ENCODE results near the gene RND2. TPM values are rescaled to one million over a fixed set of nuclear protein-coding genes. Genes with fewer than 3 reads are reported as not detected.

The RND2 gene
- total RNA-seq, 2 donors from 2014 or later = 36.1 to 55.5 TPM

- Mint-ChIP-seq H3K4me1 (peaks cover 19% of the 10 kb centered on the region), H3K4me3 (peak overlapping the region; percentile 98), H3K36me3 (ENCODE audit: low read depth) (peaks cover 40% of the 10 kb centered on the region), H3K27me3 (ENCODE audit: insufficient read depth) (no peaks in the 10 kb centered on the region), H3K9me3 (no peaks in the 10 kb centered on the region), H3K27ac (peak overlapping the region; percentile 71)
- Histone ChIP-seq H3K27ac (ENCODE audit: low read depth, low read length) (peak overlapping the region; percentile 24), H3K27me3 (ENCODE audit: control insufficient read depth, insufficient read depth, low read length, poor library complexity, severe bottlenecking) (no peaks in the 10 kb centered on the region), H3K36me3 (ENCODE audit: control insufficient read depth, insufficient read depth, low read length) (peaks cover 45% of the 10 kb centered on the region), H3K4me3 (ENCODE audit: low read length) (peak overlapping the region; percentile 93), H3K9me3 (ENCODE audit: control insufficient read depth, low read length) (no peaks in the 10 kb centered on the region), H3K9ac (ENCODE audit: extremely low read depth, low read length, poor library complexity, severe bottlenecking) (no peak overlapping the region), H3K4me1 (ENCODE audit: control insufficient read depth, insufficient read depth, low read length) (peaks cover 12% of the 10 kb centered on the region)
- DNase-seq = peak; percentile 59
- TF ChIP-seq CTCF (conservative IDR thresholded peaks at IDR 0.05) = no peak
- 90 to 94% methylated on average over 2 to 5 of the region's 6 CpGs for WGBS, 2 experiments (ENCODE audit: insufficient coverage in 1 of 2, insufficient read length in 1 of 2)
These were observed 4.9 kb upstream of the RND2 start for GRCh38 chr17:43020030-43020621.

GRCh38 chr17:43020789-43021740, 4.0 kb upstream of the RND2 start:
- no peak for TF ChIP-seq CTCF (conservative IDR thresholded peaks at IDR 0.05)
- H3K9me3 Mint-ChIP-seq = no peaks in the 10 kb centered on the region
- no peaks in the 10 kb centered on the region for H3K27me3 ChIP-seq (ENCODE audit: control insufficient read depth, insufficient read depth, low read length, poor library complexity, severe bottlenecking)
- H3K27me3 Mint-ChIP-seq (ENCODE audit: insufficient read depth) = no peaks in the 10 kb centered on the region
- peaks cover 13% of the 10 kb centered on the region for H3K4me1 Mint-ChIP-seq
- peak overlapping the region; percentile 93 for H3K4me3 ChIP-seq (ENCODE audit: low read length)
- H3K9ac ChIP-seq (ENCODE audit: extremely low read depth, low read length, poor library complexity, severe bottlenecking) = peak overlapping the region; percentile 75
- peak overlapping the region; percentile 81 for H3K27ac ChIP-seq (ENCODE audit: low read depth, low read length)
- 7 to 21% methylated on average over 4 to 26 of the region's 40 CpGs for WGBS, 2 experiments (ENCODE audit: insufficient coverage in 1 of 2, insufficient read length in 1 of 2)
- peak overlapping the region; percentile 97 for H3K27ac Mint-ChIP-seq
- H3K9me3 ChIP-seq (ENCODE audit: control insufficient read depth, low read length) = no peaks in the 10 kb centered on the region
- peak overlapping the region; percentile 98 for H3K4me3 Mint-ChIP-seq
- peaks cover 36% of the 10 kb centered on the region for H3K36me3 ChIP-seq (ENCODE audit: control insufficient read depth, insufficient read depth, low read length)
- peak; percentile 89 for DNase-seq
- peaks cover 12% of the 10 kb centered on the region for H3K4me1 ChIP-seq (ENCODE audit: control insufficient read depth, insufficient read depth, low read length)
- H3K36me3 Mint-ChIP-seq (ENCODE audit: low read depth) = peaks cover 30% of the 10 kb centered on the region

- Histone ChIP-seq H3K9me3 (ENCODE audit: control insufficient read depth, low read length) (no peaks in the 10 kb centered on the region), H3K27me3 (ENCODE audit: control insufficient read depth, insufficient read depth, low read length, poor library complexity, severe bottlenecking) (no peaks in the 10 kb centered on the region), H3K4me1 (ENCODE audit: control insufficient read depth, insufficient read depth, low read length) (peaks cover 12% of the 10 kb centered on the region), H3K9ac (ENCODE audit: extremely low read depth, low read length, poor library complexity, severe bottlenecking) (peak within 1 kb of the TSS; percentile 75), H3K4me3 (ENCODE audit: low read length) (peak within 1 kb of the TSS; percentile 93), H3K36me3 (ENCODE audit: control insufficient read depth, insufficient read depth, low read length) (peaks cover 29% of the 10 kb centered on the region), H3K27ac (ENCODE audit: low read depth, low read length) (peak within 1 kb of the TSS; percentile 81)
- H3K27ac Mint-ChIP-seq = peak within 1 kb of the TSS; percentile 97
- peak within 1 kb of the TSS; percentile 98 for H3K4me3 Mint-ChIP-seq
- peak; percentile 31 for TF ChIP-seq CTCF (conservative IDR thresholded peaks at IDR 0.05)
- WGBS, 2 experiments (ENCODE audit: insufficient coverage in 1 of 2, insufficient read length in 1 of 2) = 0 to 2% methylated on average over 8 to 80 of the region's 80 CpGs
- no peaks in the 10 kb centered on the region for H3K27me3 Mint-ChIP-seq (ENCODE audit: insufficient read depth)
- no peaks in the 10 kb centered on the region for H3K9me3 Mint-ChIP-seq
- peaks cover 13% of the 10 kb centered on the region for H3K4me1 Mint-ChIP-seq
- peak; percentile 97 for DNase-seq
- peaks cover 25% of the 10 kb centered on the region for H3K36me3 Mint-ChIP-seq (ENCODE audit: low read depth)
These were observed 3.1 kb upstream of the RND2 start, which contains the start of gene VAT1 for GRCh38 chr17:43021741-43022512. TSS of gene VAT1 (minus strand) at chr17:43022385. CDS start at chr17:43022322, 63 bp downstream.

Measured in endodermal cell (in vitro differentiated cells).